Mucosa of rectum (tissue), 2 donors: ENCODE measurements around the gene ARID5B.

ENCODE experiments used
- H3K27ac ChIP-seq, 2 donors: one replicate each; pipeline ENCODE4 v1.7.0; 2013; ENCODE audit warnings: inconsistent platforms in 2 of 2, low read depth in 2 of 2, low read length in 2 of 2
- H3K27me3 ChIP-seq, 2 donors: one replicate each; pipeline ENCODE4 v1.7.0; 2013; ENCODE audit warnings: low read length in 2 of 2; ENCODE audit not compliant: control insufficient read depth in 2 of 2, insufficient read depth in 2 of 2
- H3K36me3 ChIP-seq, 2 donors: one replicate each; pipeline ENCODE4 v1.7.0; 2013; ENCODE audit warnings: low read length in 2 of 2; ENCODE audit not compliant: control insufficient read depth in 2 of 2, insufficient read depth in 2 of 2
- H3K4me1 ChIP-seq, 2 donors: one replicate each; pipeline ENCODE4 v1.7.0; 2013; ENCODE audit warnings: low read length in 2 of 2, mild to moderate bottlenecking in 1 of 2; ENCODE audit not compliant: control insufficient read depth in 2 of 2, insufficient read depth in 2 of 2
- H3K4me3 ChIP-seq, 2 donors: one replicate each; pipeline ENCODE4 v1.7.0; 2013; ENCODE audit warnings: low read length in 2 of 2
- H3K9ac ChIP-seq, 2 donors: one replicate each; pipeline ENCODE4 v1.7.0; 2013; ENCODE audit warnings: low read length in 2 of 2, low read depth in 1 of 2, mild to moderate bottlenecking in 1 of 2
- H3K9me3 ChIP-seq, 2 donors: one replicate each; pipeline ENCODE4 v1.7.0; 2013; ENCODE audit warnings: low read length in 2 of 2; ENCODE audit not compliant: control insufficient read depth in 2 of 2
- donor health status: healthy.
- donor health status: Normal muscosa, but diverticular disease.

The ARID5B gene

DNA sequence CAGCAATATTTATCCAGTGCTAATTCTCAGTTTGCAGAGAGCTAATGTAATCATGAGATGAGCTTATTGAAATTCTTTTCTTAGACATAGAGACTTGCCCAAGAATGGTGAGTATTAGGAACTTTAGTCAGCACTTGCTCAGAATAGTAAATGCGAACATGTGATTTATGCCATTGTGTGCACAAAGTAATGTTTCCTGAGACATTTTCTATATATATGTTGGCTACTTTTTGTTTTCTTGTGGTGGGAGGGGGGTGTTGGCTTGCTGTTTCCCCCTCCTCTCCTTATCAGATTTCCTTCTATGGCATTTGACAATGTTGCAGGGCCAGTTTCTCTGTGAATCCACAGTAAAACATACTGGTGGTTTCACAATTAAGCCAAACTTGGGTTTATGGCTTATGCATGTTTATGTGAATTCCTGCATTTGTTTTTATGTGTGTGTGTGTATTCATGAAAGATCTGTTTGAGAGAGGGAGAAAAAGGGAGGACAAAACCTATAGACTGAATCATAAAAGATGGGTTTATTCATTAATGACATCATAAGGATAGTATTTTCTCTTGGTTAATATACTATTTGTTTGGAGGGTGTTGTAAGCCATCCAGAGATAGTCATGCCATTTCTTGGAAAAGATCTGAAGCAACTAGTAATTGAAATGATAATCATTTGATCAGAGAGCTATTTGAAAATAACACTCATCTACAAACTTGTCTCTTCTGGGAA lies 36.3 kb downstream of the ARID5B start:
- Histone ChIP-seq H3K27ac (peak overlapping the region; percentile 39 to 61), H3K4me3 (no peak overlapping the region), H3K36me3 (peaks cover 3% of the 10 kb centered on the region in 2 donors), H3K9me3 (no peaks in the 10 kb centered on the region), H3K4me1 (peaks cover 7 to 9% of the 10 kb centered on the region in 2 donors), H3K27me3 (no peaks in the 10 kb centered on the region), H3K9ac (peak overlapping the region in 1 of 2 donors; percentile 7)

DNA sequence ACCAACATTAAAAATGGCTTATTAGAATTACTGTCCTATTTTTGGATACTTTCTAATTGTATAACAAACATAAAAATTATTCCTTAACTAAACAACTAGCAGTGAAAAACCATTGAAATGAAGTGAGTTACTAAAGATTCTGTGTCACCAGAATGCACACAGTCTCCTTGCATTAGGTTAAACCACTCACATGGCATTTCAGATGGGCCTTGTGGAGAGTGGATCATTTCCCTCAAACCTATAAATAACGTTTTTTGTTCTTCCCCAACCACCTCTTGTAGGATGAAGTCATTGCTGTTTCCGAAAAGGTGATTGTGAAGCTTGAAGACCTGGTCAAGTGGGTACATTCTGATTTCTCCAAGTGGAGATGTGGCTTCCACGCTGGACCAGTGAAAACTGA lies 38.4 kb downstream of the ARID5B start:
- H3K9me3 ChIP-seq: no peaks in the 10 kb centered on the region
- H3K27ac ChIP-seq: no peak overlapping the region
- no peak overlapping the region for H3K9ac ChIP-seq
- H3K4me3 ChIP-seq: no peak overlapping the region
- peaks cover 16 to 28% of the 10 kb centered on the region in 2 donors for H3K4me1 ChIP-seq
- peaks cover 0 to 3% of the 10 kb centered on the region in 2 donors for H3K36me3 ChIP-seq
- no peaks in the 10 kb centered on the region for H3K27me3 ChIP-seq

- Histone ChIP-seq H3K27me3 (no peaks in the 10 kb centered on the region), H3K36me3 (peaks cover 0 to 3% of the 10 kb centered on the region in 2 donors), H3K4me3 (no peak overlapping the region), H3K27ac (peak overlapping the region in 1 of 2 donors; percentile 33), H3K9me3 (no peaks in the 10 kb centered on the region), H3K9ac (no peak overlapping the region), H3K4me1 (peaks cover 17 to 29% of the 10 kb centered on the region in 2 donors)
Measured at GRCh38 chr10:61941202-61941681, 39.7 kb downstream of the ARID5B start.

DNA sequence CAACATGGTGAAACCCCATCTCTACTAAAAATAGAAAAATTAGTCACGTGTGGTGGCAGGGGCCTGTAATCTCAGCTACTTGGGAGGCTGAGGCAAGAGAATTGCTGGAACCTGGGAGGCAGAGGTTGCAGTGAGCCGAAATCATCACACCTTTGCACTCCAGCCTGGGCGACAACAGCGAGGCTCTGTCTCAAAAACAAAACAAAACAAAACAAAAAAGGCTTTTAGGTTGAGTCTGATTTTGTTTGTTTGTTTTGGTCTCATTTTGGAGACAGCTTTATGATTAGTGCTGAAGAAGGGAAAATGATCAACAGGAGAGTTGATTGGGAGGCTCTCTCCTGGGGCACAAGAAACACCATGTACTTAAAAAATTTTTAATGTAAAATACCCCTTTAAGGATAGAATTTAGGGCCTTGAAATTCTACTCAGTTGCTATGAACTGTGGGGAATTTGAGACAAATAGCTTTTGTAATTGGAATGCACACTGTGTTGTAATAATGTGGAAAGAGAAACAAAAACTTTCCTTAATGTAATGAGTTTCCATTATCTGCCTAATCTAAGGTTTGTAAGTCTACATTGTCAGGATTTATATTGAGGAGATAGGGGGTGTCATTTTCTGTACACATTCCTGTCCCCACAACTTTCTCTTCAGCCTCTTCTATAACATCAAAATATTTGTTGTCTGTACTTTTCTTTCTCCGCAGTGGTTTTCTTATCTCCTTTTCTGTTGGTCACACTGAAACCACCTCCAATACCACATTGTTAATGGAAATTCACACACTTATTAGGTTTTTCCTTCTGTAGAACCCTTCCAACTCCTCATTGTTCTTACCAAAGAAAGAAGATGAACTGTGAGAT lies 41.3 kb downstream of the ARID5B start:
- H3K36me3 ChIP-seq: peaks cover 0 to 3% of the 10 kb centered on the region in 2 donors
- no peak overlapping the region for H3K9ac ChIP-seq
- no peaks in the 10 kb centered on the region for H3K27me3 ChIP-seq
- H3K4me3 ChIP-seq: no peak overlapping the region
- H3K27ac ChIP-seq: peak overlapping the region; percentile 66 to 73
- H3K9me3 ChIP-seq: no peaks in the 10 kb centered on the region
- peaks cover 13 to 26% of the 10 kb centered on the region in 2 donors for H3K4me1 ChIP-seq

GRCh38 chr10:61943674-61944378 lies 42.3 kb downstream of the ARID5B start:
- peaks cover 13 to 21% of the 10 kb centered on the region in 2 donors for H3K4me1 ChIP-seq
- no peaks in the 10 kb centered on the region for H3K9me3 ChIP-seq
- peak overlapping the region; percentile 66 to 73 for H3K27ac ChIP-seq
- H3K27me3 ChIP-seq: no peaks in the 10 kb centered on the region
- H3K4me3 ChIP-seq: peak overlapping the region in 1 of 2 donors; percentile 3
- H3K36me3 ChIP-seq: peaks cover 0 to 3% of the 10 kb centered on the region in 2 donors
- no peak overlapping the region for H3K9ac ChIP-seq

DNA sequence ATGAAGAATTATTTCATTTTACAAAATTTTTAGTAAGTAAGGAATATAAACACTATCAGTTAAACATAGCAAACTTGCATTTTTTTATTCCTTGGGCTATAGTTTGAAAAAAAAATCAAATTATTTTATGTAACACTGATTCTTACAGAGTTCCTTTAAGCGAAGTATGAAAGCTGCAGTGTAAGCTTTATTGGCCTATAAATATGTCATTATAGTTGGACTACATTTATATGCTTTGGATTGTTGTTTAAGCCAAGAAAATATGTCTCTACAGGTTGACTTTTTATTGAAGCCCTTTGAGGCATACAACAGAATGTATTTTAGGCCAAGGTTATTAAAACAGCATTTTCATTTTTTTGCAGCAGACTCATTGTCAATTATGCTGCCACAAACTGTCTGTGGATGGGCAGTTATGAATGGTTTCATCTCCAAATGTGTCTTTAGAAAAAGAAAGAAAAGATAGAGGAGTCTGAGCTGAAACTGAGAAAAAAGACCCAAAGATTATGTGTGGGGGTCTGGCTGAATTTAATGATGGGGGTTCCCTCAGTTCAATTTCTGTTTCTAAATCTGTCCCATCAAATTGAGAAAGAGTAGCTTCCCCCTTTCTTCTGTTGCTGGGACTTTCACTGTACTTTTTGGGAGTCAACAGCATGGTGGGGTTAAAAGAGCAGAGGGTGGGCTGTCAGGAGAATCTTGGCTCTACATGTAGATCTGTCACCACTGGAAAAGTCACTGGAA lies 43.1 kb downstream of the ARID5B start:
- H3K4me3 ChIP-seq: peak overlapping the region in 1 of 2 donors; percentile 34
- H3K36me3 ChIP-seq: peaks cover 0 to 3% of the 10 kb centered on the region in 2 donors
- peaks cover 13 to 21% of the 10 kb centered on the region in 2 donors for H3K4me1 ChIP-seq
- H3K9me3 ChIP-seq: no peaks in the 10 kb centered on the region
- H3K27ac ChIP-seq: peak overlapping the region in 1 of 2 donors; percentile 29
- H3K9ac ChIP-seq: no peak overlapping the region
- H3K27me3 ChIP-seq: no peaks in the 10 kb centered on the region

DNA sequence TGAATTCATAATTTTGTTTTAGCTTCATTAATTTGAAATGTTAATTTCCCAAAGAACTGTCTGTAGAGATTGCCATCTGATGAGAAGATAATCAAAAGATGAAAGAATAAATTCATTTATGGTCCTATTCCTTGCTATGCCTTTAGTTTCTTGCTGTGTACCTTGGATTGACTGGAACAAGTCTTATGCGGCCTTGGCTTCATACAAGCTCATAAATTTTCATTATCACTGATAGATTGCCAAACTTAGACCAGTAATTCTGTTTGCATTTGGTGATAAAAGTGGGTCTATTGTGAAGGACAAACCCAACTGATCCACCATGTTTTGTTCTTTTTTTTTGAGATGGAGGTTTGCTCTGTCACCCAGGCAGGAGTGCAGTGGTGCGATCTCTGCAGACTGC lies 48.2 kb downstream of the ARID5B start:
- Histone ChIP-seq H3K9me3 (no peaks in the 10 kb centered on the region), H3K27me3 (no peaks in the 10 kb centered on the region), H3K4me3 (no peak overlapping the region), H3K4me1 (peaks cover 3 to 7% of the 10 kb centered on the region in 2 donors), H3K9ac (no peak overlapping the region), H3K36me3 (no peaks in the 10 kb centered on the region), H3K27ac (no peak overlapping the region)

DNA sequence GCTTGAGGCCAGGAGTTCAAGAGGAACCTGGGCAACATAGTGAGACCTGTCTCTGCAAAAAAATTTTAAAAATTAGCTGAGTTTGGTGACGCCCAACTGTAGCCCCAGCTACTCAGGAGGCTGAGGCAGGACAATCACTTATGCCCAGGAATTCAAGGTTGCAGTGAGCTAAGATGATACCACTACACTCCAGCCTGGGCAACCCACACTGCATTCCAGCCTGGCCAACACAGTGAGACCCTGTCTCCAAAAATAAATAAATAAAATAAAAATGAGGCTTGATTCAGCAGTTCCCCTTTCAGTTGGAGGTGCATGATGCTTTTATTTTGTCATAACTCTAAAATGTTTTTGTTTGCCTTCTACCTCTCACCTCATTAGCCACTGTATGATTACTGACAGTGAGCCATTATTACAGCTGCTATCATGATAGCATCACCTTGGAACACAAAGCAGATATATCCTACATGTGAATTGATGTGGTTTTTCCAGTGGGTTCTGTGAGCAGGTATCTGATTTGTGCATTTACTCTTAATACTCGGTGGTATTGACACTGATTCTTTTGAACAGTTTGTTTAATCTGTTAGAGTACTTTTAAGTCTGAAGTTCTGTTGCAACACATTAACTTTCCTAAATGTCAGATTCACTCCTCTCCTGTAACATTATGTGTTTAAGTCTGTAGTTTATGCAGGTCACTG lies 49.1 kb downstream of the ARID5B start:
- H3K9ac ChIP-seq: no peak overlapping the region
- peaks cover 0 to 4% of the 10 kb centered on the region in 2 donors for H3K4me1 ChIP-seq
- H3K9me3 ChIP-seq: no peaks in the 10 kb centered on the region
- H3K27me3 ChIP-seq: no peaks in the 10 kb centered on the region
- H3K4me3 ChIP-seq: no peak overlapping the region
- no peak overlapping the region for H3K27ac ChIP-seq
- peaks cover 0 to 4% of the 10 kb centered on the region in 2 donors for H3K36me3 ChIP-seq

- Histone ChIP-seq H3K36me3 (peaks cover 0 to 4% of the 10 kb centered on the region in 2 donors), H3K4me1 (peaks cover 0 to 4% of the 10 kb centered on the region in 2 donors), H3K27ac (no peak overlapping the region), H3K4me3 (no peak overlapping the region), H3K9me3 (no peaks in the 10 kb centered on the region), H3K27me3 (no peaks in the 10 kb centered on the region), H3K9ac (no peak overlapping the region)
Measured at GRCh38 chr10:61951144-61951483, 49.6 kb downstream of the ARID5B start.
